Common myeloid progenitor, CD34-positive (primary cell): ENCODE results near the gene ZG16B.

ENCODE experiments used
- CTCF ChIA-PET: fragments of 350-600 bp; sonication (Branson Sonifier 250); formaldehyde crosslinking; loops from one replicate; lab custom pipeline; 2021; ENCODE audit warnings: antibody characterized with exemption; lab: Charles Lee
- POLR2A ChIA-PET: fragments of 350-600 bp; sonication (Branson Sonifier 250); formaldehyde crosslinking; loops from one replicate; lab custom pipeline; 2021; ENCODE audit warnings: antibody characterized with exemption; lab: Charles Lee
- DNase-seq, 3 donors: peaks; one replicate each; pipeline versions ENCODE4 v3.0.0 to v3.0.0-alpha.2; 2013
- H3K27ac ChIP-seq, 2 experiments: 1 replicate in 1 of 2; 2 replicates in 1 of 2; pipeline ENCODE4 v1.7.0; 2013; ENCODE audit warnings: inconsistent platforms in 2 of 2, low read length in 2 of 2, mild to moderate bottlenecking in 2 of 2, low read depth in 1 of 2, moderate library complexity in 1 of 2; ENCODE audit not compliant: severe bottlenecking in 2 of 2, insufficient read depth in 1 of 2, poor library complexity in 1 of 2
- H3K27me3 ChIP-seq, 5 experiments: replicated peaks in 2 of 5; 1 replicate in 3 of 5; 2 replicates in 2 of 5; pipeline versions ENCODE4 v1.6.1 to v1.7.0; 2013; ENCODE audit warnings: low read length in 4 of 5, mild to moderate bottlenecking in 2 of 5, moderate library complexity in 2 of 5, inconsistent platforms in 1 of 5; ENCODE audit not compliant: insufficient read depth in 5 of 5, control insufficient read depth in 4 of 5
- H3K36me3 ChIP-seq, 4 experiments: 1 replicate in 2 of 4; 2 replicates in 2 of 4; pipeline versions ENCODE4 v1.6.1 to v1.7.0; 2013; ENCODE audit warnings: low read length in 3 of 4, control low read depth in 1 of 4, mild to moderate bottlenecking in 1 of 4; ENCODE audit not compliant: control insufficient read depth in 4 of 4, insufficient read depth in 4 of 4
- H3K4me1 ChIP-seq, 4 experiments: 1 replicate in 3 of 4; 2 replicates in 1 of 4; pipeline versions ENCODE4 v1.6.1 to v1.7.1; 2013; ENCODE audit warnings: low read length in 3 of 4, mild to moderate bottlenecking in 3 of 4, control low read depth in 1 of 4, inconsistent platforms in 1 of 4, moderate library complexity in 1 of 4; ENCODE audit not compliant: control insufficient read depth in 4 of 4, insufficient read depth in 4 of 4; ENCODE audit errors: control extremely low read depth in 1 of 4
- H3K4me3 ChIP-seq, 7 experiments: 1 replicate in 4 of 7; 2 replicates in 3 of 7; pipeline versions ENCODE4 v1.5.1 to v1.7.0; 2013; ENCODE audit warnings: mild to moderate bottlenecking in 7 of 7, low read length in 6 of 7, moderate library complexity in 6 of 7, inconsistent platforms in 2 of 7, low read depth in 2 of 7, control low read depth in 1 of 7; ENCODE audit not compliant: insufficient read depth in 4 of 7, control insufficient read depth in 1 of 7; ENCODE audit errors: extremely low read depth in 1 of 7
- H3K9me3 ChIP-seq, 5 experiments: 1 replicate in 4 of 5; 2 replicates in 1 of 5; pipeline versions ENCODE4 v1.6.1 to v1.7.1; 2013; ENCODE audit warnings: low read length in 4 of 5, mild to moderate bottlenecking in 2 of 5, inconsistent platforms in 1 of 5, low read depth in 1 of 5, moderate library complexity in 1 of 5; ENCODE audit not compliant: control insufficient read depth in 4 of 5, insufficient read depth in 2 of 5; ENCODE audit errors: control extremely low read depth in 1 of 5
- WGBS: methylation state at CpG from one replicate; pipeline ENCODE4 v1.1.5; 2013; ENCODE audit not compliant: insufficient coverage; 5-methylcytosine and 5-hydroxymethylcytosine counted together

Gene ZG16B

GRCh38 chr16:2867987-2868789 lies 38.1 kb downstream of the ZG16B start:
- peaks cover 0 to 4% (median 0%) of the 10 kb centered on the region in 5 experiments for H3K27me3 ChIP-seq
- peak overlapping the region; percentile 66 to 89 for H3K27ac ChIP-seq
- no peaks in the 10 kb centered on the region for H3K36me3 ChIP-seq
- WGBS: 0% methylated on average over 37 of the region's 45 CpGs
- H3K4me3 ChIP-seq: peak overlapping the region; percentile 42 to 76 (median 65)
- no peaks in the 10 kb centered on the region for H3K9me3 ChIP-seq
- peaks cover 0 to 11% (median 7%) of the 10 kb centered on the region in 4 experiments for H3K4me1 ChIP-seq
- POLR2A ChIA-PET: interaction anchor here (0.7 to 1.2 kb wide), 4 partner anchors 13 to 37 kb away, joined by 3 to 7 read pairs (median 4); no protein-coding TSS in a partner anchor
- CTCF ChIA-PET: interaction anchor here (0.8 to 4.5 kb wide), 24 partner anchors 8 to 102 kb away, joined by 3 to 46 read pairs (median 3); partner anchors contain the start of gene FLYWCH2
- peak; percentile 97 to 99 (median 99) for DNase-seq

- WGBS: 97% methylated on average over 5 of the region's 6 CpGs
- Histone ChIP-seq H3K4me1 (peaks cover 0 to 18% (median 7%) of the 10 kb centered on the region in 4 experiments), H3K4me3 (no peak overlapping the region), H3K36me3 (no peaks in the 10 kb centered on the region), H3K27ac (no peak overlapping the region), H3K9me3 (no peaks in the 10 kb centered on the region), H3K27me3 (no peaks in the 10 kb centered on the region)
- no peak for DNase-seq
- CTCF ChIA-PET: interaction anchor here (1.2 to 4.8 kb wide), 9 partner anchors 11 to 74 kb away, joined by 3 to 21 read pairs (median 4); no protein-coding TSS in a partner anchor
- POLR2A ChIA-PET: interaction anchor here (1.3 kb wide), 1 partner anchor 11 kb away, joined by 4 read pairs; the partner anchor contains the start of gene FLYWCH2
These were observed 41.8 kb downstream of the ZG16B start for GRCh38 chr16:2871926-2872325.

GRCh38 chr16:2874032-2874911 lies 44.2 kb downstream of the ZG16B start:
- CTCF ChIA-PET: interaction anchor here (1.2 to 4.8 kb wide), 6 partner anchors 9 to 46 kb away, joined by 3 to 21 read pairs (median 6); partner anchors contain the start of gene FLYWCH2
- H3K27ac ChIP-seq: no peak overlapping the region

GRCh38 chr16:2874912-2875362 lies 44.8 kb downstream of the ZG16B start:
- Histone ChIP-seq H3K4me3 (no peak overlapping the region), H3K36me3 (no peaks in the 10 kb centered on the region), H3K4me1 (peaks cover 0 to 6% (median 2%) of the 10 kb centered on the region in 4 experiments), H3K9me3 (peaks cover 0 to 6% (median 3%) of the 10 kb centered on the region in 5 experiments), H3K27me3 (no peaks in the 10 kb centered on the region), H3K27ac (no peak overlapping the region)
- 19% methylated on average over 7 of the region's 25 CpGs for WGBS
- POLR2A ChIA-PET: no interaction called here
- CTCF ChIA-PET: interaction anchor here (1.2 to 1.7 kb wide), 3 partner anchors 36 to 46 kb away, joined by 3 to 4 read pairs (median 3); no protein-coding TSS in a partner anchor
- DNase-seq: peak; percentile 78 to 88 (median 88)

More at GRCh38 chr16:2874032-2874911, 44.2 kb downstream of the ZG16B start:
- peaks cover 0 to 6% (median 2%) of the 10 kb centered on the region in 4 experiments for H3K4me1 ChIP-seq
- no peak for DNase-seq
- no peak overlapping the region for H3K4me3 ChIP-seq
- no peaks in the 10 kb centered on the region for H3K9me3 ChIP-seq
- POLR2A ChIA-PET: no interaction called here
- 78% methylated on average over 18 of the region's 21 CpGs for WGBS
- H3K36me3 ChIP-seq: no peaks in the 10 kb centered on the region
- no peaks in the 10 kb centered on the region for H3K27me3 ChIP-seq

GRCh38 chr16:2879854-2880508 lies 49.9 kb downstream of the ZG16B start:
- ChIA-PET CTCF (interaction anchor here (1.1 to 2.7 kb wide), 5 partner anchors 10 to 47 kb away, joined by 4 to 13 read pairs (median 4); partner anchors contain the start of gene FLYWCH1), POLR2A (no interaction called here)
- H3K4me3 ChIP-seq: no peak overlapping the region
- H3K4me1 ChIP-seq: peaks cover 0 to 13% (median 13%) of the 10 kb centered on the region in 4 experiments
- no peak for DNase-seq
- H3K27ac ChIP-seq: no peak overlapping the region
- H3K27me3 ChIP-seq: no peaks in the 10 kb centered on the region
- peaks cover 0 to 10% (median 5%) of the 10 kb centered on the region in 5 experiments for H3K9me3 ChIP-seq
- WGBS: 92% methylated on average over 3 of the region's 6 CpGs
- no peaks in the 10 kb centered on the region for H3K36me3 ChIP-seq
